Measurements from ENCODE around the gene DHODH. TPM values are rescaled to one million over a fixed set of nuclear protein-coding genes. Genes with fewer than 3 reads are reported as not detected.

Gene DHODH
- total and polyA plus RNA-seq, 4 donors = 14.4 to 150 (median 79.4) TPM

- no peak overlapping the region for H3K9ac ChIP-seq (ENCODE audit: low read depth in 1 of 2, low read length in 2 of 2)
- H3K4me1 ChIP-seq (ENCODE audit: control insufficient read depth in 4 of 4, insufficient read depth in 4 of 4, low read length in 3 of 4) = no peaks in the 10 kb centered on the region
- H3K27me3 ChIP-seq (ENCODE audit: control insufficient read depth in 4 of 4, insufficient read depth in 4 of 4, low read length in 3 of 4) = no peaks in the 10 kb centered on the region
- no peak for DNase-seq (ENCODE audit: low spot score)
- WGBS = 91% methylated on average over 9 of the region's 9 CpGs
- no peak overlapping the region for H3K27ac ChIP-seq (ENCODE audit: low read depth in 1 of 2, low read length in 2 of 2)
- no peaks in the 10 kb centered on the region for H3K9me3 ChIP-seq (ENCODE audit: control insufficient read depth in 4 of 4, low read length in 3 of 4)
- no peak for TF ChIP-seq TAF1 (conservative IDR thresholded peaks at IDR 0.05)
- TF ChIP-seq CTCF (IDR thresholded peaks at IDR 0.05; ENCODE audit: low read depth, low read length, missing input control) = no peak
- H3K4me3 ChIP-seq (ENCODE audit: low read depth in 1 of 3, low read length in 3 of 3) = no peak overlapping the region
- peaks cover 0 to 7% (median 2%) of the 10 kb centered on the region in 4 donors for H3K36me3 ChIP-seq (ENCODE audit: control insufficient read depth in 4 of 4, insufficient read depth in 3 of 4, low read depth in 1 of 4, low read length in 3 of 4)
Observed at GRCh38 chr16:71973001-71973400, 35.5 kb upstream of the DHODH start.

- Histone ChIP-seq H3K27me3 (ENCODE audit: control insufficient read depth in 4 of 4, insufficient read depth in 4 of 4, low read length in 3 of 4) (no peaks in the 10 kb centered on the region), H3K9me3 (ENCODE audit: control insufficient read depth in 4 of 4, low read length in 3 of 4) (no peaks in the 10 kb centered on the region), H3K36me3 (ENCODE audit: control insufficient read depth in 4 of 4, insufficient read depth in 3 of 4, low read depth in 1 of 4, low read length in 3 of 4) (peaks cover 0 to 7% (median 2%) of the 10 kb centered on the region in 4 donors), H3K9ac (ENCODE audit: low read depth in 1 of 2, low read length in 2 of 2) (no peak overlapping the region), H3K4me1 (ENCODE audit: control insufficient read depth in 4 of 4, insufficient read depth in 4 of 4, low read length in 3 of 4) (no peaks in the 10 kb centered on the region), H3K4me3 (ENCODE audit: low read depth in 1 of 3, low read length in 3 of 3) (no peak overlapping the region), H3K27ac (ENCODE audit: low read depth in 1 of 2, low read length in 2 of 2) (no peak overlapping the region)
- no peak for DNase-seq (ENCODE audit: low spot score)
- WGBS = 95% methylated on average over 15 of the region's 15 CpGs
- TF ChIP-seq NR2F2 (IDR thresholded peaks at IDR 0.05) = no peak
- no peak for TF ChIP-seq JUND (IDR thresholded peaks at IDR 0.05)
- TF ChIP-seq ATF3 (IDR thresholded peaks at IDR 0.05) = no peak
- no peak for TF ChIP-seq HNF4G (IDR thresholded peaks at IDR 0.05)
- TF ChIP-seq YY1 (IDR thresholded peaks at IDR 0.05) = no peak
- no peak for TF ChIP-seq HNF4A (conservative IDR thresholded peaks at IDR 0.05)
- no peak for TF ChIP-seq RXRA (IDR thresholded peaks at IDR 0.05)
- no peak for TF ChIP-seq TAF1 (conservative IDR thresholded peaks at IDR 0.05)
- TF ChIP-seq SP1 (IDR thresholded peaks at IDR 0.05) = no peak
- no peak for TF ChIP-seq MAX (IDR thresholded peaks at IDR 0.05)
- TF ChIP-seq ZBTB33 (IDR thresholded peaks at IDR 0.05) = no peak
- no peak for TF ChIP-seq RAD21 (IDR thresholded peaks at IDR 0.05)
Observed at GRCh38 chr16:71974068-71974818, 34.3 kb upstream of the DHODH start.

All from liver (tissue), 9 donors.